HL-60/S4 (cell line): ENCODE results near the gene PARVA.

Source experiments
- in situ Hi-C: fragments of 300-500 bp; cut with MboI; formaldehyde crosslinking; loops from 2 replicates; pipeline ENCODE4 v1.14.3; 2022; ENCODE audit warnings: low sequenced_read_pairs

PARVA gene

DNA sequence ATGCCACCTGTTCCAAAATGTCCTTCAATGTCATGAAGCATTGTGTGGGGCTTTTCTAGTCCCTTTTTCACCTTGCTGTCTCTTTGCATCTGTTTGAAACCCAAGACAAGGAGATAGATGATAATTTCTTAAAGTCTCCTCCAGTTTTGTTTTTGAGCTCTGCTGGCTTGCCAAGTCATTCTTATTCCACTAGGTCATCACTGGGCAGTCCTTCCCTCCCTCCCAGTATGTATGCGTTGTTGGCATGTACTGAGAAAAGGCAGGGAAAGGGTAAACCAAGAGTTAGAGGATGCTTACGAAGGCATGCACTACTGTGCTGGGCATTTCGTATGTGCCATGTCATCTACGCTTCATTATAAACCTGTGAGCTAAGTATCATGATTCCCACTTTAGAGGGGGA is 78.6 kb downstream of the PARVA start:
- in situ Hi-C loops = no loop called here

DNA sequence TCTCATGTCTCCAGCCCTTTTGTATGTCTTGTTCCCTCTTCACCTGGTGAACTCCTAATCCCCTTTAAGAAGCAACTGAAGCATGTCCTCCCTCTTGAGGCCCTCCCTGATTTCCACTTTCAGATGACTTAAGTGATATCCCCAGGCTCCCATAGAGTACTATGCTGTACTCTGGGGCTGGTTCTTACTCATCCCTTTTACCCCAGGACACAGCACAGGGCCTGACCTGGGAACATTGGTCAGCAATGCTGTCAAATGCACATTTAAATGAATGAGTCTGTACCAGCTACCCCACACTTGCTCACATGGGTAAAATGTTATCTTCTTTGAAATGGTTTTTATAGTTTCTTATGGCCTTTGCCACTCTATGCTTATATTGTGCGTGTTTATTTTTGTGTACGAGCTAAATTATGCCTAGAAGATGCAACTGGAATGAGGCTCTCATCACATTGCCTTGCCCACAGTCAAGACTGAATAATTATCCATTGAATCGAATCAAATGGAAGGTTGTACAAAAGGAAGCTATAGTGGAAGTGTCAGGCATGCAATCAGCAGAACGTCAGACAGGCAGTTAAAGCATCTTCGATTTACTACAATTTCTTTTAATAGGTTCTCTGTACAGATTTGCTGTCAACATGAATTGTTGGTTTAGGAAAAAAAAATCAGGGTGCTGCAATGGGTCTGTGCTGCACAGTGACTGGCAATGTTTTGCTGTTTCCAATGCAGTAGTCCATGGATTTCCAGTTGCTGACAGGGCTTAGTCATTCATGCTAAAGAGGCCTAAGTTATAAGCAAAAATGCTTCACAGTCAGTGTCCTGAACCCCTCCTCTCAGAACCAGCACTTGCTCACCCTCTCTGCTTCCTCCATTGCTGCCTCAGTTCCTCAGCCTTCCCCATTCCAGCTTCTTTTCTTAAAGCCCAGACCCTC is 79.5 kb downstream of the PARVA start:
- in situ Hi-C loops = no loop called here

DNA sequence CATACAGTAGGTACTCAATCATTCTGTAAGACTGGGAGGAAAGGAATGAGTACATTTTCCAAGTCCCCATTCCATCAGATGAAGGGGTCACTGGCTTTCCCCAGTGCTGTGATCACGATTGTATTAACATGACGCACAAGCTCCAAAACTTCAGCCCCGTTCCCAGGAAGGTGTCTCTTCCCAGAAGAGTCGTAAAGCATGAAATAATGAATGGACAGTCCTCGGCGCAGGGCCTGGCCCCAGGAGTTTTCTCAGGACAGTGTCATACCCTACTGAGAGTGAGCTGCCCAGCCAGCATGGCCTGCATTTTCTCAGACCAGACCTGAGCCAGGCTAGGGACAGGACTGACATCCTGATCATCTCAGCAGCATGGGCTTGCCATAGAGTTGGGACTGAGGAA is 80.7 kb downstream of the PARVA start:
- in situ Hi-C loops = no loop called here

DNA sequence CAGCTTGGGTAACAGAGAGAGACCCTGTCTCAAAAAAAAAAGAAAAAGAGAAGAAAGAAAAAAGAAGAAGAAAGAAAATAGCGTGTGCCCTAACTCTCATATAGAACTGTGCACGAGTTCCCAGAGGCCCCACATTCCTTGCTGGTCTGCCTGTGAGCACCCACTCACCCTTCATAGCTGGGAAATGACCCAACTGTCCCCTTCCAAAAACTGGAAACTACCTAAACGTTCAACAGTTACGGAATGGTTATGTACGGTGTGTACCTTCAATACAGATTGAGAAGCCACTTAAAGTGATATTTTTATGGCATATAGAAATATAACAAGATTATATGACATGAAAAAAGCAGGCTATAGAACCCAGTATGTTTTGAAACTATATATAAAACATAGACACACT is 82.0 kb downstream of the PARVA start:
- in situ Hi-C loops = no loop called here

DNA sequence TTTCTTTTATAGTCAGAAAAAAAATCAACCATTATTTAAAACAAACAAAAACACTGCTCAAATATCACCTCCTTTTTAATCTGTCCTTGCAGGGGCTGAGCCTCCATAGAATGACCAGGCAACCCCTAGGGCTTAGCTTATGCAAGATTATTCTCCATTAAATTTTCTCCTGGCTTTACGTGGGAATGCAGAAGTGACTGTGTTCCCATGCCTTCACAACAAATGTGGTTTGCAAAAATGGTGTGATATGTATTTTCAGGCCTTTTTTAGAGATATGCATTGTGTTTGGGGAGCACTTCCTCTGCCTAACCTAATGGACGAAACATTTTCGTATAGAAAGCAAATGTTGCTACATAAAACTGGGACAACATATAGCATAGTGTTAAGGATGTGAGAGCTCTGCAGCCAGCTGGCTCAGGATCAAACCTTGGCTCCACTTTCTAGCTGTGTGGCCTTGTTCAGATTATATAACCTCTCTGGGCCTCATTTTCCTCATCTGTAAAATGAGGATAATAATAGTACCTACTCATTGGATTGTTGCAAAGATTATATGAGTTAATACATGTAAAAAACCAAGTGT is 82.6 kb downstream of the PARVA start:
- in situ Hi-C loops = no loop called here

DNA sequence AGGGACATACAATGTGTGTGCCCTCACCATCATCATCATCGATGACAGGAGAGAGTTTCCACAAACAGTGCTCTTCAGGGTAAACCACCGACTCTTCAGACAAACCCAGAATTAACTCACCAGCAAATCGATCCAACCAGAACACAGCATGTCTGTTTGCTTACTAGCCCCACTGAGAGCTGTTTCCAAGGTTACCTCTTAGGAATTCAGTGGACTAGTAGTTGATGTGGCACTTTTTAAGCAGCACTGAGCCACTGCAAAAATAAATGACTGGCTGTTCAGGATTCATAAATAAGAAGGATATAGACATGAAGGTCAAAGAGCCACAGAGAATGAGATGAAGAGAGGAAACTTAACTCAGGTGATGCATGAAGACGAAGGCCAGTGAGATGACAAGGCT is 83.1 kb downstream of the PARVA start:
- in situ Hi-C loops = no loop called here

DNA sequence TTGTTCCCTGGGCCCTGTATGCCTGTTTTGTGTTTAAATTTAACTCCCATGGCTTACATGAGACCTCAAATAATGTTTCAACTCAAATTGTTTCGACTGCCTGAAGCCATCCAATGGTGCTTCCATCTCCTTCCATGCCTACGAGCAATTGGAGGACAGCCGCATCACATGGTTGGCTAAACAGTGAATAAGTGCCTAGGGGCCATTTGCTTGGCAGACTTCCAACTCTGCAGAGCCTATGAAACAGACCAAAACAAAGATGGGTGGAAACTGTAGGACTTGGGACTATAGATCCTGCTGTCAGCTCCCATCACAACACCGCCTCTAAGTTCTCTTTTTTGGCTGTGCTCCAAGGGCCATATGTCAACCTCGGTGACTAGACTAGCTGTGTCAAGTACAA is 84.1 kb downstream of the PARVA start:
- in situ Hi-C loops = no loop called here

DNA sequence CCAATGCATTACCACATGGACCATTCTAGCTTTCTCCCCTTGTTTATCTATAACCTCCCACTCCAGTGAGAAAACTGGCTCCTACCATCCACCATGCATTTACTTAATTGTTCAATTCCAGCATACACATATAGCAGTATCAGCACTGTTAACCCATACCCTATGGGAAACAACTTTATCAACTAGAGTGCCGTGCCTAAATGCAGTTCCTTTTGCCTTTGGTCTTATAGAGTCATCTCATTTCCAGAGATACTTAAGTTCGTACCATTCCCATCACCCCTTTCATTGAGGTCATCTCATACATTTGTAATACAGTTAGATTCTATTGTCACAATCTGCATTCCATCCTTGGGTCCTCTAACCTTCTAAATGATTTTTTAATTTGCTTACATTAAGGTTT is 86.9 kb downstream of the PARVA start:
- in situ Hi-C loops = no loop called here

DNA sequence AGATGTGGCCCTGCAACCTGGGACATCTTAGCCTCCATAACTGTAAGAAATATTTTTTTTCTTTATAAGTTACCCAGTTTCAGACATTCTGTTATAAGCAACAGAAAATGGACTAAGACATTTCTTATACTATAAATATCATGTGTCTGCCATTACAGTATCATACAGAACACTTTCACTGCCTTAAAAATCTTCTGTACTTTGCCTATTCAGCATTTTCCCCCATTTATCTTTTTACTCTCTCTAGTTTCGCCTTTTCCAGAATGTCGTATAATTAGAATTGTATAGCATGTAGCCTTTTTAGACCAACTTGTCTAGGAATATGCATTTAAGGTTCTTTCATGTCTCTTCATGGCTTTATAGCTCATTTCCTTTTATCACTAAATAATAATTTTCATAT is 88.0 kb downstream of the PARVA start:
- in situ Hi-C loops = no loop called here

DNA sequence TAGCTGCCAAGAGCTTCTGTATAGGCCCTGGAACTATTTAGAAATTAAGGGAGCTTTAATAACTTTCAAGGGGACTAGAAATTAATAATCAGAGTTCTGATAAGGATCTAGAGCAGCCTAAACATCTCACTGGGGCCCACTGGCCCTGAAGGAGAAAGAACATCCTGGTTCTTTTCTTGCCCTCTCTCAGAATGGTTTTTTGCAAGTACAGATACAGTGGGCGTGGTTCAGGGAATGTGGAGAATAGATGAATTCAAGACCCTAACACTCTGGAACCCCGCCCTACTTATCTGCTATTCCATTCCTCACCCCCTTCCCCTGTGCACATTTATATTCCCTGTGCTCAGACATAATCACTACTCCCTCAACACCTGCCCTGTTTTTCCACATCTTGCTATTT is 90.2 kb downstream of the PARVA start:
- in situ Hi-C loops = no loop called here

DNA sequence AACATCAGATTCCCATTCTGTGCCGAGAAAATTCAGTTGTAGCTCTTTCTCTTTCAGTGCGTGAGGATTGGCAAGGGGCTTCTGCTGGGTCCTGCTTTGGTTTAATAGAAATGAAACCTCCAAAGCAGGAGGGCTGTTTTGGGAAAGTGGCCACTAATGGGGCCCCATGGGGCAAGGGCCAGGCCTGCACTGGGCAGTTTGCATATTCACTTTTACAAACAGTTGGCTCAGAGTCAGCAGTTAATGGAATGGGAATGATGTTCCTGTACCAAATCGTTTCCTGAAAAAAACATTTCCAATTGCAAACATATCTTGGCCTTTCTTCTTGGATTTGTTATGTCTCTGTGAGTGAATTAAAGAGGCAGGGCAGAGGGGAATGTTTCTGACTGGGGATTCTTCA is 92.1 kb downstream of the PARVA start:
- in situ Hi-C loops = no loop called here

DNA sequence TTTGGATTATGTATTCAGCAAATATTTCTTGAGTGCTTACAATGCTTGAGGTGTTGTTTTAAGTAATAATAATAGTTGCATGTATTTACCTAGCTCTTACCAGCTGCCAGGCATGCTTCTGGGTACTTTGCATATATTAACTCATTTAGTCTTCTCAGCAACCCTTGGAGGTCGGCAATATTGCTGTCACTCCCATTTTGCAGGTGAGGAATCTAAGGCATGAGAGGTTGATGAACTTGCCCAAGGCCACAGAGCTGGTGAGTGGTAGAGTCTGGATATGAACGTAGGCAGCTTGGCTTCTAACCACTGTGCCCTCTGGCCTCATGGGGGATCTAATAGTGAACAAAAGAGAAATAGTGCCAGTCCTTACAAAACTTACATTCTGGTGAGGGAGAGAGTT is 92.9 kb downstream of the PARVA start:
- in situ Hi-C loops = no loop called here

DNA sequence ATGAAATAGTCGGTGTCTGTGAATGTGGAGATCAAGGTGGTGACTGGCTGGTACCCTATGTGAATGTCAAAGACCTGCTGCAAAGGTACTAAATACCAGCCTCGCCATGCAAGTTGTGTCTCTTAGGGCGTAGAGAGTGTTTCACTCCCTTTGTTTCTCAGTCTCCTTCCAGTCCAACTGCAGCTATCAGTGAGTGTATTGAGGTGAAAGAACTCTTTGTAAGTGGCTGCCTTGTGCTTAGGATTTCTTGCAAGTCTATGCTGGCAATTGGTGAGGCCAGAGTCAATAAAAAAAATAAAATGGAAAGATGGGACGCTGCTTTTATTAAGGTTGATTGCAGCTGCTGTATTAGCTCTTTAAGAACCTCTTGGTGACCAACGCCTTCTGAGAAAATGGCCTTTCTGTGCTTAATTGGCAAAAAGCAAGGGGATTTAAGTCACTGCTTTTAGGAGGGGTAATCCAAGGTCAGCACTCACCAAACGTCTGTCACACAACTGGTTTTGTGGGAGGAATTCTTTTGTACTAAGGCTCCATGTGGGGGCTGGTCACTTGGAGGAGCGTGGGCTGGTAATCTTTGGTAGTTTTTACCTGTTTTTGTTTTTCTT is 95.1 kb downstream of the PARVA start:
- in situ Hi-C loops = no loop called here

DNA sequence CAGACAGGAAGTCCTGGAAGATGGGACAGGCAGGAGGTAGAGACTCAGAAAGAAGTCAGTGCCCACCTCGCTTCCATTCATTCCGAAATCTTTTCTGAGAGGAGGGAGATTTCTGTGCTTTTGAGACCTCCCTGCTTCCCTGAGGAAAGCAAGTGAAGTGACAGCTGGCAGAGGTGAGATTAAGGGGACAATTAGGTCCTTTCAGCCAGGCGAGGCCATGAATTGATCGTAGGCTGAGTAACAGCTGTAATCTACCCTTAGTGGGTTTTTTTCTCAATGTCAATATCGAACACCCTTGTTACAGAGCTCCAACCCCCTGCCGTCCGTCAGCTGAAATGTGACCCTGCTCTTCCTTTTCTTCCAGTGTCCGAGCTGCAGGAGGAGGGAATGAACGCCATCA is 96.0 kb downstream of the PARVA start:
- in situ Hi-C loops = no loop called here

DNA sequence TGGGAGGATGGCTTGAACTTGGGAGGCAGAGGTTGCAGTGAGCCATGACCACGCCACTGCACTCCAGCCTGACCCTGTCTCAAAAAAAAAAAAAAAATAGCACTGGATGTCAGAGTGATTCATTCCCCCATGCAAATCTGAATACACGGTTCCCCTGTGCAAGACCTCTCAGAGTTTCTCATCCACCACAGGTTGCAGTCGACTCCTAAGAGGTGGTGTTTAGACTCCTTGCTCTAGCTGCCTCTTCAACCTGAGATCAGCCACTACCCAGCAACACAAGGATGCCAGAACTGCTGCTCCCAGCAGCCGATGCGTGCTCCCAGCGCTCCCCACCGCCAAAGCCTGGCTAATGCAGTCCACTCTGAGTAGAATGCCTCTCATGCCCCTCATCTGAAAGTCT is 97.5 kb downstream of the PARVA start:
- in situ Hi-C loops = no loop called here

DNA sequence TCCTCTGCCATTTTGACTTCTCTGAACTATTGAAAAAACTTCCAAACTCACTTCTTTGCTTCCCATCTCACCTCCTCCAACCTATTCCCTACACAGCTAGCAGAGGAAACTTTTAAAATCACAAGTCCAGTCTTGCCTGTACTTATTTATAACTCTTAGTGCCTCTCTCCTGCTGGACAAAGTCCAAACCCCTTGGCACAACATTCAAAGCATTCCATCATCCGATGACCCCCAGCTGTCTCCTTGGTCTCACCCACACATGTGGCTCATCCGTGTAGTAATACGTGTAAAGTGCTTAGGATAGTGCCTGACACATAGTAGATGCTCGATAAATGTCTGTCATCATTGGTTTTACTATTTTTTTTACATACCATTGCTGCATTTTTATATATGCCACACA is 101.4 kb downstream of the PARVA start:
- in situ Hi-C loops = no loop called here

DNA sequence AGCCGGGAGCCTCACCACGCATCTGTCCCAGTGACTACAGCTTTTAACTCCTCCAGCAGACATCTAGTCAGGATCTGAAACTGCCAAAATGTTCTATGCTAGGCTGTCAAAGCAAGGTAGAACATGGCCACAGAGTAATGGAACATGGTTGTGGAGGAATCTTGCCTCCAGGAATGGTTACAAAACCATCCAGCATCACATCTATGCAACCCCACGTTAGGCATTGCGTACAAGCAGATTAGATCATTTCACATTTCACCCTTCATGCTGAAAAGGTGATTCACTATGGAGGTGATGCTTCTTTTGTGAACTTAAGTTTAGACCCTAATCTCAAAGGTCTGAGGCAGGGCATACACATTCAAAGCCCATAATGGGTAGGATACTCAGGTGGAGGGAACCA is 103.0 kb downstream of the PARVA start:
- in situ Hi-C loops = no loop called here

DNA sequence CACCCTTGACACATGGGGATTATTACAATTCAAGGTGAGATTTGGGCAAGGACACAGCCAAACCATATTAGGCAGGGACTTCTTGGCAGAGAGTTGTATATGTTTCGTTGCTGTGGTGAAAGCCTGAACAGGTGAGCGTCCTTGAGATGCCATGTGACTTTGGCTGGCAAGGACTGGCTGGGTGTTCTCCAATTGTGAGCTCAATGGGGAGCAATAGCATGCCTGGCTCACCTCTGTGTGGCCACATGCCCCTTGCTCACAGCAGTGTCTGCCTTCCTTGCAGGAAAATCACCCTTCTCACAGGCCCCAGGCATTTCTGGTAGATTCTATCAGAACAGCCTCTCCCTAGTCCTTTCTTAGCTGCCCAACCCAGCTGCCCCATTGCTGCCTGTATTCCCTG is 105.5 kb downstream of the PARVA start:
- in situ Hi-C loops = no loop called here

DNA sequence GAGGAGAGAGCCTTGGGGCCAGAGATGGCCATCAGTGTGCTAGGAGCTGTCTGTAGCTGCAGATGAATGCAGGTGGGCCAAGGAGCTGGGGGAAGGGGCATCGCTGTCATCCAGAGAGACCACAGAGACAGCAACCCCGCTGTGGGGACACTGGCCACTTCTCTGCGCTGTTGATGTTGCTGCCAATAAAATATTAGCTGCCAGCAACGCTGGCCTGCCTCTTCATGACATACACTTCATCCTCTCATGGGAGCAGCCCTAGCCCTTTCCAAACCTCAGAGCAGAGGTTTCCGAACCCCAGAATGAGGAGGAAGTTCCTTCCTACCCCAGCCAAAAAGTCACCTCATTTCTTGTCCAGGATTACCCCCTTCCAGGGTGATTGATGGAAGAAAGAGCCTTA is 106.2 kb downstream of the PARVA start:
- in situ Hi-C loops = no loop called here

DNA sequence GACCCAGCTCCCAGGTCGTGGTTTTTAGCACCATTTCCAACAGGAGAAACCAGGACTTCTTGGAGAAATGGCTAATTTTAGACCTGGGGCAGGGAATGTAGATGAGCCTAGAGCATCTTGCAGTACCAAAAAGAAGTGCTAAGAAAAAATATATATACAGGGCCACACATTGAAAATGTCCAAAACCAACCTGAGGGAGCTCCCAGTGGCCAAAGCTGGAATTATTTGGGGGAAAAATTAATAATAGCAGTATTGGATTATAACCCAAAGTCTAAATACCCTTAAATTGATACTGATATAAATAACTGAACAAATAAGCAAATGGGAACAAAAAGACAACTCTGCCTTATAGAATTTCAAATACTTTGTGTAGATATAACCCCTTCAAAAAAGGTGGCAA is 108.0 kb downstream of the PARVA start:
- in situ Hi-C loops = no loop called here

DNA sequence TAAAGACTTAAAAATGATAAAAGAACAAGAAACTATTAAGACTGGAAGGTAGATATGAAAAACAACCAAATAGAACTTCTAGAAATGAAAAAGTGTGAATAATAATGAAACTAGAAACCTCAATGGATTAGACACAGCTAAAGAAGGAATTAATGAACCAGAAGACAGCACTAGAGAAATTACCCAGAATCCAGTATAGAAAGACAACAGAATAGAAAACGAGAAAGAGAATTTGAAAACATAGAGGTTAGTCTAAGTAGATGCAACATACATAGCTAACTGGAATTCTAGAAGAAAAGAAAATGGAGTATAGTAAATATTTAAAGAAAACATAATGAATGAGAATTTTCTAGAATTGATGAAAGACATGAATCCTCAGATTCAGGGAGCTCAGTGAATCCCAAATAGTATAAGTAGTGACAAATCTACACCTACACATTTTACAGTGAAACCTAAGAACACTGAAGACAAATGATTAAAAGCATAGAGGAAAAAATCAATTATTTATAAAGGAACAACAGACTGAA is 111.9 kb downstream of the PARVA start:
- in situ Hi-C loops = no loop called here

DNA sequence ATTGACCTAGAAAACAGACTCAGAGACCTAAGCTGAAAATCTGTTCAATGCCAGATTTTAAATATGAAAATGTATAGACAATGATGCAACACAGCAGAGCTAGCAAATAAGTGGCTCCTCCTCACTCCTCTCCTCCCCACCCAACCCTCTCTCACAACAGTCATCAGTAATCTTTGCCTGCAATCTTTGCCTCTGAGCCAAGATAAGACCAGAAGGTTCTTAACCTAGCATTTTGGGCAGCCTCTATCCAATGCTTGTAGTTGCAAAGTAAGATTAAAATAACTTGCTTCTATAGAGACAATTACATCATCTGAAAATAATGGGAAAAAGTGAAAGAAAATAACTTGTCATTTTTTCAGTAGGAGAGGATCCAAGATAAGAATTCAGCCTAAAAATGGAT is 117.3 kb downstream of the PARVA start:
- in situ Hi-C loops = no loop called here
